ENCODE measurements around the gene PIAS4.

PIAS4 gene

GRCh38 chr19:4066682-4067395 is 59.3 kb downstream of the PIAS4 start, which contains the start of gene ZBTB7A:
ZBTB7A (minus strand) TSS chr19:4066899; CDS start chr19:4055232, 11,667 bp downstream.
- no peak for TF ChIP-seq CTCF (IDR thresholded peaks at IDR 0.05; ENCODE audit: low read depth, low read length)
- peak; percentile 36 for DNase-seq (ENCODE audit: extremely low read depth, low read depth)

DNA sequence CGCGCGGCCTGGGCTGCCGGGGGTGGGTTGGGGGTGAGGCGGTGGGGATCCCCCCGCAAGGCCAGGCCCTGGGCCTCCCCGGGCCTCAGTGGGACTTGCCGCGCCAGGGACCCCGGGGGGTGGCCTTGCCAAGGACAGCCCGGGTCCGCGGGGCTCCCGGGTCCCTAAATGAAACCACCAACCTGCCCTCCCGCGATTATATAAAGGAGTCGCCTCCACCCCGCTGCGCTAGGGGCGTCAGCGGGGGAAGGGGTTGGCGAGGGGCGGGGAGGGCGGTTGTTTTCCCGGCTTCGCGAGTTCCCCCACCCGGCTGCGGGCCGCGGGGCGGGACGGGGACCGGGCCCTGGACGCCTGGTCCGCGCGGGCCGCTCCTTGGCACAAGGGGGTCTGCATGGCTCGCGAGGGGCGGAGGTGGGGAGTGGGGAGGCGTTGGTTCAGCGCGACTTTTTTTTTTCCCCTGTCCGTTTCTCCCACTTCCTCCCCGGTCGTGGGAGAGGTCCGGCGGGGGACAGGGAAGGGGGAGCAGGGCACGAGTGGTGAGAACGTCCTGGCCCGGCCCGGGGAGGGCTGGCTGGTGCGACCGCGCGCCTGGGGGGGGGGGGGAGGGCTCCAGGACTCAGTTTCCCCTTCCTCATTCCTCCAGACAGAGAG is 60.0 kb downstream of the PIAS4 start:
- TF ChIP-seq CTCF (IDR thresholded peaks at IDR 0.05; ENCODE audit: low read depth, low read length) = no peak
- DNase-seq (ENCODE audit: extremely low read depth, low read depth) = no peak

DNA sequence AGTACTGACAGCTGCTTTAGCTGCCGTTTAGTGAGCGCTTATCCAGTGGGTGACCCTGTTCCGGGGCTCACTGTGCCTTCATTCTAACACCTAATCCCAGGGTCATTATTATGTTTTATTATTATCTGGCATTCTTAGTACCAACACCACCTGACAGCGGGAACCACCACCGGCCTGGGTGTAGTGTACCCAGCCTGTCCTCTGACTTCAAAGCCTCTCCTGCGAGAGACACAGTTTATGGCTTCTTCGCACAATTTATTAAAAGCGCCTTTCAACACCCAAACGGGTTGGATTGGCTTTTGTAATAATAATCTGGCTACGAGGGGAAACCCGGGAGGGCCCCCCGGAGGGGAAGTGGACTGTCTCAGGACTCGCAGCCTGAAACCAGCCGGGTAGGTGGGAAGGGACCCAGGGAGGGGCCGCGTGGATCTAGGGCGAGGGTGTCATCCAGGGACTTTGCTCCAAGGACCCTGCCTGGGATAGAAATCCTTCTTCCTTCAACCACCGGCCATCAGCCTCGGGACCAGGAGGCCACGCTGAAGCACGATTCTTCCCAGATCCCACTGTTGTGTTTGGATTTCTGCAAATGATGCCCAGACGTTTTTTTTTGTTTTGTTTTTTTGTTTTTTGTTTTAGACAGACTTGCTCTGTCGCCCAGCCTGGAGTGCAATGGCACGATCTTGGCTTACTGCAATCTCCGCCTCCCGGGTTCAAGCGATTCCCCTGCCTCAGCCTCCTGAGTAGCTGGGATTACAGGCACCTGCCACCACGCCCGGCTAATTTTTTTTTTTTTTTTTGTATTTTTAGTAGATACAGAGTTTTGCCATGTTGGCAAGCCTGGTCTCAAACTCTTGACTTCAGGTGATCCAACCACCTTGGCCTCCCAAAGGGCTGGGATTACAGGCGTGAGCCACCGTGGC is 60.8 kb downstream of the PIAS4 start:
- DNase-seq (ENCODE audit: extremely low read depth, low read depth) = no peak
- TF ChIP-seq CTCF (IDR thresholded peaks at IDR 0.05; ENCODE audit: low read depth, low read length) = no peak

DNA sequence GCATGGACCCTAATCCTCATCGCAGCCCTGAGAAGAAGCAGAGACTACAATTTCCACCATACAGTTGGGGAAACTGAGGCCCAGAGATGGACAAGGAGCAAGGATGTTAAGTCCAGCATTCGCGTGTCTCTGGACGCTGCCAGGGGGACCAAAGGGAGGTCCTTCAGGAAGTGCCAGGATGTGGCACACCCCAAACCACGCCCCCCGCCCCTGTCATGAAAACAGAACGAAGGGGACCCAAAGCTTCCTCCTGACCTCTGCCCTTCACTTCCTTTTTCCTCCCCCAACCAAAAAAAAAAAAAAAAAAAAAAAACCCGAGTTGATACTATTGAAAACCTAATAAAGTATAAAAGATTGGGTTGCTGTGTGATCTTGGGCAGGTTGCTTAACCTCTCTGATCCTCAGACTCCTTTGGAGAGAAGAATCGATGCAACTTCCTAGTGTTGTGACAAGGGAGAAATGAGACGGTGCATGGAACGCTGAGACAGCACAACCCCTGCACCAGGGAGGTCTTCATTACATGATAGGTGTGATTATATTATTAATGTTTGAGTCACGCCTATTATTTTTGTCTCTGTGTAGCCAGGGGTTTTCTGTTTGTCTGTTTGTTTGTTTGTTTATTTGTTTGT is 61.9 kb downstream of the PIAS4 start:
- TF ChIP-seq CTCF (IDR thresholded peaks at IDR 0.05; ENCODE audit: low read depth, low read length) = no peak
- no peak for DNase-seq (ENCODE audit: extremely low read depth, low read depth)

GRCh38 chr19:4071610-4072009 is 64.1 kb downstream of the PIAS4 start:
- DNase-seq (ENCODE audit: extremely low read depth, low read depth) = no peak
- TF ChIP-seq CTCF (IDR thresholded peaks at IDR 0.05; ENCODE audit: low read depth, low read length) = no peak

DNA sequence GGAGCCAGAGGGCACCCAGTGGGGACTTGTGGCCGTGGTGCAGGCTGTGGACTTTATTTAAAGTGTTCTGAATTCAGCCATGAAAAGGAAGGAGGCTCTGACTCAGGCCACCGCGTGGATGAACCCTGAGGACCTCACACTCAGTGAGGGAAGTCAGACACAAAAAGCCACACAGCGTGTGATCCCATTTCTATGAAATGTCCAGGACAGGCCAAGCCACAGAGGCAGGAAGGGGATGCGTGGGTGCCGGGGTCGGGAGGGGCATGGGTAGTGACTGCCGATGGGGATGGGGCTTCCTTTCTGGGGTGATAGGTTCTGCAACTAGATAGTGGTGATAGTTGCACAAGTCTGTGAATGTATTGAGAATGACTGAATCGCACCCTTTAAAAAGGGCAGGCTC is 67.8 kb downstream of the PIAS4 start:
- no peak for DNase-seq (ENCODE audit: extremely low read depth, low read depth)

More for the DNA sequence above, 67.8 kb downstream of the PIAS4 start:
- no peak for TF ChIP-seq CTCF (IDR thresholded peaks at IDR 0.05; ENCODE audit: low read depth, low read length)

All from AG09319 (cell line).